Measurements from ENCODE around the gene SHROOM2.

Gene SHROOM2

DNA sequence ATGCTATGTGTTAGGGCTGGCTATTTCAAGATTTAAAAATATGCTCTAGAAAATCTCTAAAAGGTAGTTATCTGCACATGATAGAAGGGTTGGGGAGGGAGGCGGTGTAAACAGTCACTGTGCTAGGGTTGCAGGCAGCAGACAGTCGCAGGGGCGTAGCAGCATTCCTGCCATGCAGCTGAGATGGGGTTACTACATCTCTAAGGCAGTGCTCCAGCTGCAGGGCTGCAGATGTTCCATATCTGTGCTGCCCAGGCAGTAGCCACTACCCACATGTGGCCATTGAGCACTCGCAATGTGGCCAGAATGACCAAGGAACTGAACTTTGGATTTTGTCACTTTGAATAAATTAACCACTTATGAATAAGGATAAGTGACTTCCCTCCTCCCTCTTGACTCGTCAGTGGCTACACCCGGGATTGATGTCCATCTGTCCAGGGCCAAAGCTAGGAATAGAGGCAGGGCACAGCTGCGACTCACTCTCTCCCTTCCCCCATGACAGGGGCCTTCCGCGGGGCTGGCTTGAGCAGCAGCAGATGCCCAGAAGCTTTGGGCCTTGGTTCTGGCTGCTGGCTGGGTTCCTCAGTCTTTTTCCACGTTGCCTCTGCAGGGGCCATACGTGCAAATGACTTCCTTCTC, 101.5 kb downstream of the SHROOM2 start:
- TF ChIP-seq, protein P1, sequence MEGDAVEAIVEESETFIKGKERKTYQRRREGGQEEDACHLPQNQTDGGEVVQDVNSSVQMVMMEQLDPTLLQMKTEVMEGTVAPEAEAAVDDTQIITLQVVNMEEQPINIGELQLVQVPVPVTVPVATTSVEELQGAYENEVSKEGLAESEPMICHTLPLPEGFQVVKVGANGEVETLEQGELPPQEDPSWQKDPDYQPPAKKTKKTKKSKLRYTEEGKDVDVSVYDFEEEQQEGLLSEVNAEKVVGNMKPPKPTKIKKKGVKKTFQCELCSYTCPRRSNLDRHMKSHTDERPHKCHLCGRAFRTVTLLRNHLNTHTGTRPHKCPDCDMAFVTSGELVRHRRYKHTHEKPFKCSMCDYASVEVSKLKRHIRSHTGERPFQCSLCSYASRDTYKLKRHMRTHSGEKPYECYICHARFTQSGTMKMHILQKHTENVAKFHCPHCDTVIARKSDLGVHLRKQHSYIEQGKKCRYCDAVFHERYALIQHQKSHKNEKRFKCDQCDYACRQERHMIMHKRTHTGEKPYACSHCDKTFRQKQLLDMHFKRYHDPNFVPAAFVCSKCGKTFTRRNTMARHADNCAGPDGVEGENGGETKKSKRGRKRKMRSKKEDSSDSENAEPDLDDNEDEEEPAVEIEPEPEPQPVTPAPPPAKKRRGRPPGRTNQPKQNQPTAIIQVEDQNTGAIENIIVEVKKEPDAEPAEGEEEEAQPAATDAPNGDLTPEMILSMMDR (IDR thresholded peaks at IDR 0.05; ENCODE audit: low read depth, low read length) = no peak
- no peak for DNase-seq (ENCODE audit: extremely low read depth, low read depth)

DNA sequence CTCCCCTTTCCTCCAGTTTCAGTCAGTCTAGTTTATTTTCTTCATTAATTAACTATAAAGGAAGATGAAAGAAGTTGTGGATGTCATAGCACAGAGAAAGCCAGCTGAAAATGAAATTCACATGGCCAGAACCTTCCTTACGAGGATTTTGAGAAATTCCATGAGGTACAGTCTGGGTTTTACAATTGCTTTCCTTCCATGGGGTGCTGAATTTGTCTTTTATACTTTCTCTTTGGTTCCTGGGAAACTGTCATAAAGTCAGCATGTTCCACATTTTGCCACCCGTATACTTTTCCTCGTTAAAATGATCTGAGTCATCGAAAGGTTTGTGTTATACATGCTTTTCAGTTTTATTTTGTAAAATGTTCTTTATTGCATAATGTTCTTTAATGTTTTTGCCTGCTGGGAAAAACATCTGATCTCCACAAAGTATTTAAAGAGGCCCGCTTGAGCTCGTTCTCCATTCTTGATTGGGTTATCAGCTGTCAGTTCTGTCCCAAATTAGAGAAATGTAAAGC, 102.8 kb downstream of the SHROOM2 start:
- no peak for DNase-seq (ENCODE audit: extremely low read depth, low read depth)
- TF ChIP-seq, protein P1 (IDR thresholded peaks at IDR 0.05; ENCODE audit: low read depth, low read length) = no peak

DNA sequence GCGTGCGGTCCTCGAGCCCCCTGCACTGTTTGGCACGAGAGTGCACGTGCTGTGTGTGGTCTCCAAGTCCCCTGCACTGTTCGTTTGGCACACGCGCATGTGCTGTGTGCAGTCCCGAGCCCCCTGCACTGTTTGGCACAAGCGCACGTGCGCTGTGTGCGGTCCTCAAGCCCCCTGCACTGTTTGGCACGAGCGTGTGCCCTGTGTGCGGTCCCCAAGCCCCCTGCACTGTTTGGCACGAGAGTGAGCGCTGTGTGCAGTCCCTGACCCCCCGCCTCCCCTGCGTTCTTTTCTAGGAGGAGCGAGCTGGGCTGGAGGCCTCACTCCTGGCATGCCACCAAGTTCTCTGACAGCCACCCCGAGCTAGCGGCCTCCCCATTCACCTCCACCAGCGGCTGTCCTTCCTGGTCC, 104.5 kb downstream of the SHROOM2 start:
- TF ChIP-seq, protein P1 (IDR thresholded peaks at IDR 0.05; ENCODE audit: low read depth, low read length) = no peak
- no peak for DNase-seq (ENCODE audit: extremely low read depth, low read depth)

GRCh38 chrX:9895225-9895912, 109.1 kb downstream of the SHROOM2 start:
- no peak for DNase-seq (ENCODE audit: extremely low read depth, low read depth)
- TF ChIP-seq, protein P1 (IDR thresholded peaks at IDR 0.05; ENCODE audit: low read depth, low read length) = no peak

DNA sequence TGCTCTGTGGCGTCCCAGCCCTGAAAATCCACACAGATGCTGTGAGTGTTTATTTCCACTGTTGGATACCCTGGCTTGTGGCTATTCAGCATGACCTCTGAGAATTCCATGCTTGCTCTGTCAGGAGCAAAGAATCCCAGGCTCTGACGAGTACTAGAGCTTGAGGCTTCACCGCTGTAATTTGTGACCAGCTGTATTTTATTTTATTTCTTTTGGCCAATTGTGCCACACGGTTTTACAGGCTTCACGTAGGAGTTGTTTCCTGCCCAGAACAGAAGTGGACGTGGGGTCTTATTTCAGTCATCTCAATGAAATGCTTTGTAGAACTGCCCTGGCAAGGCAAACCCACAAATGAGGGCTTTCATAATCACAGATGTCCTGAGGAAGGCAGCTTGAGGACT, 111.5 kb downstream of the SHROOM2 start:
- TF ChIP-seq, protein P1 (IDR thresholded peaks at IDR 0.05; ENCODE audit: low read depth, low read length) = no peak
- DNase-seq (ENCODE audit: extremely low read depth, low read depth) = peak; percentile 47

- DNase-seq (ENCODE audit: extremely low read depth, low read depth) = no peak
- TF ChIP-seq, protein P1 (IDR thresholded peaks at IDR 0.05; ENCODE audit: low read depth, low read length) = no peak
Measured at GRCh38 chrX:9899640-9900111, 113.4 kb downstream of the SHROOM2 start.

DNA sequence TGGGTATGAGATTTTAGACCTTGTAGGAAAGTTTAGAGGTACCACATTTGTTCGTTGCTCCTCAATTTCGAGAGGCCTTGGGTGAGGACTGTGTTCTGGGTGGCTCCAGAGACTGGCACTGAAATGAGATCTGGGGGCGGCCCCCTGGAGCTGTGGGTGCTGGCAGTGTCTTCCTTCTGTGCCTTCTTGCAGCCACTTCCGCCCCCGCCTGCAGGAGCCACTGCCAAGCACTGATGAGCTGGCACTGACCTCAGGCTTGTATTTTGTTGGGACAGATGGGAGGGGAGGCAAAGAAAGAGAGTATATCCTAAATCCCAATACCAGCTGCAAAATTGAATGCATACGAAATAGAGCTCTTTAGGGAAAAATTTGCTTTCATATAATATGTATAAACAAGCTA, 116.4 kb downstream of the SHROOM2 start:
- DNase-seq (ENCODE audit: extremely low read depth, low read depth) = no peak

More for the DNA sequence above, 116.4 kb downstream of the SHROOM2 start:
- TF ChIP-seq, protein P1 (IDR thresholded peaks at IDR 0.05; ENCODE audit: low read depth, low read length) = no peak
